Transverse colon (tissue), 4 donors: ENCODE measurements around the gene RNF6. TPM values are rescaled to one million over a fixed set of nuclear protein-coding genes. Genes with fewer than 3 reads are reported as not detected.

Experiments
- DNase-seq: peaks from one replicate; pipeline ENCODE4 v3.0.0-alpha.2; 2019
- H3K27ac ChIP-seq, 4 donors: fragments of 200-600 bp; sonication (generic); 2 replicates each; pipeline ENCODE4 v1.5.1; 2016 to 2018; ENCODE audit warnings: inconsistent platforms in 4 of 4
- H3K27me3 ChIP-seq: fragments of 200-600 bp; sonication (generic); 2 replicates; pipeline ENCODE4 v1.5.1; 2017; ENCODE audit warnings: inconsistent platforms
- H3K36me3 ChIP-seq, 4 donors: fragments of 200-600 bp; sonication (generic); 2 replicates each; pipeline ENCODE4 v1.5.1; 2017 to 2019; ENCODE audit warnings: inconsistent platforms in 4 of 4
- H3K4me1 ChIP-seq, 4 donors: fragments of 200-600 bp; sonication (generic); 2 replicates each; pipeline ENCODE4 v1.5.1; 2017 to 2020; ENCODE audit warnings: inconsistent platforms in 4 of 4
- H3K4me3 ChIP-seq, 4 donors: fragments of 200-600 bp; sonication (generic); 1 replicate in 1 of 4; 2 replicates in 3 of 4; pipeline versions ENCODE4 v1.5.1 to v1.6.1; 2017 to 2019; ENCODE audit warnings: inconsistent platforms in 4 of 4
- H3K9me3 ChIP-seq, 2 donors: fragments of 200-600 bp; sonication (generic); 2 replicates each; pipeline ENCODE4 v1.5.1; 2017 to 2019; ENCODE audit warnings: inconsistent platforms in 2 of 2
- EP300 ChIP-seq: sonication (generic); formaldehyde crosslinking; IDR thresholded peaks from one replicate; pipeline ENCODE4 v1.6.1; 2017; ENCODE audit warnings: antibody characterized with exemption, low read depth
- POLR2A ChIP-seq: fragments of 450-650 bp; IDR thresholded peaks from one replicate; pipeline ENCODE4 v1.6.1; 2016; ENCODE audit warnings: antibody characterized with exemption, mild to moderate bottlenecking, moderate library complexity
- POLR2AphosphoS5 ChIP-seq, 3 donors: sonication (generic); formaldehyde crosslinking; IDR thresholded peaks; one replicate each; pipeline ENCODE4 v1.6.1; 2016; ENCODE audit warnings: antibody characterized with exemption in 3 of 3
- WGBS, 2 donors: methylation state at CpG; one replicate each; pipeline ENCODE4 v1.1.5; 2018; ENCODE audit warnings: low coverage in 1 of 2; 5-methylcytosine and 5-hydroxymethylcytosine counted together
- in situ Hi-C, 4 donors: fragments of 200-750 bp; cut with MboI; loops; one replicate each; pipeline versions ENCODE4 v1.15.0 to v1.15.1; 2017; ENCODE audit warnings: low sequenced_read_pairs in 3 of 4, low pct_ligation_motif_present in 1 of 4, low pct_unique_long_range_greater_than_20kb in 1 of 4
- intact Hi-C: fragments of 100-400 bp; cut with DNase I; formaldehyde crosslinking; loops from one replicate; pipeline ENCODE4 v1.15.1; 2023; ENCODE audit warnings: low total_unique reads
- total RNA-seq, 4 donors: library from RNA; depleted of rRNA; stranded (reverse); fragments of >200 nt; gene quantifications; one replicate each; pipeline ENCODE4 v1.1.0, GENCODE V29; 2016
- TF ChIP-seq, protein P1 (sequence below), 5 experiments: fragments of 200-600 bp in 3 of 5; fragments of 450-650 bp in 2 of 5; sonication (generic) in 3 of 5; IDR thresholded peaks; 1 replicate in 2 of 5; 2 replicates in 3 of 5; pipeline ENCODE4 v1.5.1; 2016 to 2017; ENCODE audit warnings: antibody characterized with exemption in 5 of 5, inconsistent platforms in 3 of 5, mild to moderate bottlenecking in 2 of 5, moderate library complexity in 1 of 5

RNF6 gene
- total RNA-seq, 4 donors from 2014 or later: 10.1 to 26.4 (median 24.5) TPM

DNA sequence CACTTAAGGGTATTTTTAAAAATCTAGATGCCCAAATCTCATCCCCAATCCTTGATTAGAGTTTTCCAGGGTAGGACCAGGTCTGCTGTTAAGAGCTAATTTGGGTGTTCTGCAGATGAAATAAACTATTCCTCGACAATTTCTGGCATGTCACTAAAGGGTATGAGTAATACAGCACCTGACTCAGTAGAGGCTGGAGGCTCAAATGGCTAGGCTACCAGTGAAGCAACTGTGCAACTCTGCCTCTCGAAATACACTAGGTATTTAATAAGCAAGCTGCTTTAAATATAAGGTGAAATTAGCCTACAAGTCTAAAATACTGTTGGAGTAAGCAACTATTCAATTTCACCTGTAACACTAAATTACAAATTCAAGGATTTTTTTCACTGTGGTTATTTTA lies 1.5 kb downstream of the RNF6 start:
- DNase-seq: no peak
- Histone ChIP-seq H3K27ac (peak overlapping the region in 1 of 4 donors; percentile 100), H3K36me3 (peaks cover 0 to 47% (median 15%) of the 10 kb centered on the region in 4 donors), H3K27me3 (no peaks in the 10 kb centered on the region), H3K4me3 (peak overlapping the region in 2 of 4 donors; percentile 70 to 90), H3K9me3 (no peaks in the 10 kb centered on the region), H3K4me1 (peaks cover 8 to 29% (median 23%) of the 10 kb centered on the region in 4 donors)
- 61 to 100% methylated on average over 1 to 2 of the region's 2 CpGs for WGBS, 2 donors
- intact Hi-C loops (no loop called here), in situ Hi-C loops (no loop called here)
- TF ChIP-seq, protein P1, sequence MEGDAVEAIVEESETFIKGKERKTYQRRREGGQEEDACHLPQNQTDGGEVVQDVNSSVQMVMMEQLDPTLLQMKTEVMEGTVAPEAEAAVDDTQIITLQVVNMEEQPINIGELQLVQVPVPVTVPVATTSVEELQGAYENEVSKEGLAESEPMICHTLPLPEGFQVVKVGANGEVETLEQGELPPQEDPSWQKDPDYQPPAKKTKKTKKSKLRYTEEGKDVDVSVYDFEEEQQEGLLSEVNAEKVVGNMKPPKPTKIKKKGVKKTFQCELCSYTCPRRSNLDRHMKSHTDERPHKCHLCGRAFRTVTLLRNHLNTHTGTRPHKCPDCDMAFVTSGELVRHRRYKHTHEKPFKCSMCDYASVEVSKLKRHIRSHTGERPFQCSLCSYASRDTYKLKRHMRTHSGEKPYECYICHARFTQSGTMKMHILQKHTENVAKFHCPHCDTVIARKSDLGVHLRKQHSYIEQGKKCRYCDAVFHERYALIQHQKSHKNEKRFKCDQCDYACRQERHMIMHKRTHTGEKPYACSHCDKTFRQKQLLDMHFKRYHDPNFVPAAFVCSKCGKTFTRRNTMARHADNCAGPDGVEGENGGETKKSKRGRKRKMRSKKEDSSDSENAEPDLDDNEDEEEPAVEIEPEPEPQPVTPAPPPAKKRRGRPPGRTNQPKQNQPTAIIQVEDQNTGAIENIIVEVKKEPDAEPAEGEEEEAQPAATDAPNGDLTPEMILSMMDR (IDR thresholded peaks at IDR 0.05): no peak
- TF ChIP-seq POLR2AphosphoS5 (IDR thresholded peaks at IDR 0.05): no peak
- TF ChIP-seq POLR2A: no peak
- TF ChIP-seq EP300: no peak

DNA sequence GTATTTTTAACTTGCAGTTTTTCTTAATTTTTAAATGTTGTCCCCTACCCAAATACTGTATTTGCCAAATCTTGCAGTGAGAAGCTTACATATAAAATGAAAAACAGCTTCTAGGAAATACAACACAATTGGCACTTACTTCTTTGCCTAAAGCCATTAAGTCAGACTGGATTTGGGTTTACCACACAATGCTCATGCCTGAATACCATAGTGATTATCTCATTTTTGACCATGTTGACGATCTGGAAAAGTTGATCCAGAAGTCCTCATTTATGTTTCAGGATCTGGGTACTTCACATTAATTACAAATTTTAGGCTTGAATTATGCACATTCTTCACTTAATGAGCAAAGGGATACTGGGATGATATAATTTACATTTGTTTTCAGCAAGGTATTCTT lies 2.4 kb downstream of the RNF6 start:
- Histone ChIP-seq H3K4me3 (no peak overlapping the region), H3K9me3 (no peaks in the 10 kb centered on the region), H3K4me1 (peaks cover 8 to 29% (median 23%) of the 10 kb centered on the region in 4 donors), H3K27ac (no peak overlapping the region), H3K36me3 (peaks cover 0 to 55% (median 19%) of the 10 kb centered on the region in 4 donors), H3K27me3 (no peaks in the 10 kb centered on the region)
- in situ Hi-C loops: no loop called here
- intact Hi-C loops: no loop called here
- no peak for TF ChIP-seq POLR2A
- WGBS, 2 donors: 60 to 65% methylated on average over 1 of the region's 1 CpG
- DNase-seq: no peak

DNA sequence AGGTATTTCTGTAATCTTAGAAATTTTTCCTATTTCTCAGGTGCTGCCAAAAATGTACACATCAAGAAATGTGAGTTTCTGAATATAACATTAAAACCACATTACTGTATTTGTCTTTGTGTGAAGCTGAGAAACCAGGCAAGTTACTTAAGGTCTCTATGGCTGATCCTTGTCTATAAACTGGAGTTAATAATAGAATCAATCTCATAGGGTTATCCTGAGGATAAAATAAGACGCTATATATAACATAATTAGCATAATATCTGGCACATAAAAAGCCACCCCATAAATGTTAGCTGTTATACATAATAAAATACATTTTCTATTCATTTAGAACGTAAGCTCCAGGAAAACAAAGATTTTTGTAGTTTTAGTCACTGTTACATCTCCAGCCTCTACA lies 6.1 kb downstream of the RNF6 start:
- peaks cover 0 to 74% (median 28%) of the 10 kb centered on the region in 4 donors for H3K36me3 ChIP-seq
- H3K4me1 ChIP-seq: peaks cover 7 to 21% (median 16%) of the 10 kb centered on the region in 4 donors
- 94 to 95% methylated on average over 2 of the region's 2 CpGs for WGBS, 2 donors
- H3K9me3 ChIP-seq: no peaks in the 10 kb centered on the region
- intact Hi-C loops: no loop called here
- TF ChIP-seq, protein P1 (IDR thresholded peaks at IDR 0.05): no peak
- no peak for TF ChIP-seq EP300
- no peak for TF ChIP-seq POLR2A
- no peaks in the 10 kb centered on the region for H3K27me3 ChIP-seq
- DNase-seq: no peak
- in situ Hi-C loops: no loop called here
- no peak overlapping the region for H3K27ac ChIP-seq
- H3K4me3 ChIP-seq: no peak overlapping the region

DNA sequence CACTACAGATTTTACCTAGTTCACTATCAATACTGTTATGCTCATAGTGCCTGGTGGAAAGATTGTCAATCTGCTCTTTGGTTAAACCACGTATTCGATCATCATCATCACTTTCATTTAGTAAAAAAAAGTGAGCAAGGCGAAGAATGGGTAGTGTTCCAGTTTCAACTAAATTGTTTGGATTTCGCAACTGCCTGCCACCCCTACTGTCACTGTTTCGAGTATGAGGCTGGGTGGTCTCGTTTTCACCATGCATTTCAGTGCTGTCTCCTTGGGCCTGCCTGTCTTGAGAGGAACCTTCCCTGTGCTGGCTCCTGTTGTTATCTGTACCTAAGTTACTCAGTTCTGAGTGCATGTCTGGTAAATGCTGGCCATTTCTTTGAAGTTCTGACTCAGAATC lies 8.1 kb downstream of the RNF6 start:
- H3K36me3 ChIP-seq: peaks cover 0 to 67% (median 28%) of the 10 kb centered on the region in 4 donors

More for the DNA sequence above, 8.1 kb downstream of the RNF6 start:
- peaks cover 0 to under 1% (median 0%) of the 10 kb centered on the region in 4 donors for H3K4me1 ChIP-seq
- in situ Hi-C loops: no loop called here
- TF ChIP-seq POLR2A (no peak), POLR2AphosphoS5 (IDR thresholded peaks at IDR 0.05) (no peak), EP300 (no peak)
- TF ChIP-seq, protein P1 (IDR thresholded peaks at IDR 0.05): no peak
- no peaks in the 10 kb centered on the region for H3K27me3 ChIP-seq
- no peak for DNase-seq
- intact Hi-C loops: no loop called here
- H3K4me3 ChIP-seq: no peak overlapping the region
- WGBS, 2 donors: 87 to 91% methylated on average over 3 to 6 of the region's 6 CpGs
- no peak overlapping the region for H3K27ac ChIP-seq
- no peaks in the 10 kb centered on the region for H3K9me3 ChIP-seq
